GM12878 (cell line): ENCODE results near the gene CD58. TPM values are rescaled to one million over a fixed set of nuclear protein-coding genes. Genes with fewer than 3 reads are reported as not detected.

Experiments
- ATF3 ChIP-seq: IDR thresholded peaks from 2 replicates; pipeline ENCODE4 v1.6.1; 2011; ENCODE audit warnings: low read depth, mild to moderate bottlenecking, low read length, moderate library complexity, borderline replicate concordance; ENCODE audit errors: extremely low read depth
- CEBPB ChIP-seq, 2 experiments: fragments of 150-350 bp in 1 of 2; IDR thresholded peaks; 2 replicates each; pipeline ENCODE4 v1.6.1; 2012 to 2014; ENCODE audit warnings: low read depth in 2 of 2, low read length in 2 of 2, borderline replicate concordance in 1 of 2, inconsistent platforms in 1 of 2
- E2F4 ChIP-seq: IDR thresholded peaks from 2 replicates; pipeline ENCODE4 v1.6.1; 2012; ENCODE audit warnings: low read depth, low read length, improper control_type of control experiment
- IRF3 ChIP-seq: fragments of 450-650 bp; IDR thresholded peaks from 2 replicates; pipeline ENCODE4 v1.6.1; 2014; ENCODE audit warnings: mild to moderate bottlenecking
- MLLT1 ChIP-seq: fragments of 450-650 bp; IDR thresholded peaks from 2 replicates; pipeline ENCODE4 v1.6.1; 2016; ENCODE audit warnings: mild to moderate bottlenecking
- POLR2AphosphoS2 ChIP-seq: IDR thresholded peaks from 2 replicates; pipeline ENCODE4 v1.6.1; 2011; ENCODE audit warnings: low read depth, mild to moderate bottlenecking, low read length, improper control_type of control experiment, moderate library complexity
- RELB ChIP-seq: fragments of 450-650 bp; IDR thresholded peaks from 2 replicates; pipeline ENCODE4 v1.6.1; 2017; ENCODE audit warnings: low read depth, mild to moderate bottlenecking, moderate library complexity
- SMAD1 ChIP-seq: fragments of 450-650 bp; IDR thresholded peaks from 2 replicates; pipeline ENCODE4 v1.6.1; 2018; ENCODE audit warnings: mild to moderate bottlenecking, low read depth; ENCODE audit not compliant: partially characterized antibody
- SREBF1 ChIP-seq: IDR thresholded peaks from 2 replicates; pipeline ENCODE4 v1.6.1; 2012; ENCODE audit warnings: mild to moderate bottlenecking, low read length
- ZBTB33 ChIP-seq: fragments of 450-650 bp; IDR thresholded peaks from 2 replicates; pipeline ENCODE4 v1.6.1; 2017; ENCODE audit warnings: mild to moderate bottlenecking
- ZNF24 ChIP-seq: fragments of 450-650 bp; IDR thresholded peaks from 2 replicates; pipeline ENCODE4 v1.6.1; 2017; ENCODE audit warnings: antibody characterized with exemption, mild to moderate bottlenecking
- ZNF274 ChIP-seq: IDR thresholded peaks from one replicate; pipeline ENCODE4 v1.8.0; 2011; ENCODE audit not compliant: insufficient read length, insufficient read depth
- ZNF384 ChIP-seq: IDR thresholded peaks from 2 replicates; pipeline ENCODE4 v1.6.1; 2012; ENCODE audit warnings: low read depth, mild to moderate bottlenecking, low read length, improper control_type of control experiment, borderline replicate concordance
- ZNF592 ChIP-seq: fragments of 450-650 bp; IDR thresholded peaks from 2 replicates; pipeline ENCODE4 v1.6.1; 2017; ENCODE audit warnings: mild to moderate bottlenecking, moderate library complexity
- ZZZ3 ChIP-seq: IDR thresholded peaks from 2 replicates; pipeline ENCODE4 v1.6.1; 2011; ENCODE audit warnings: low read depth; ENCODE audit not compliant: control insufficient read depth, insufficient read length
- polyA plus RNA-seq, 11 experiments: library from polyadenylated mRNA; depleted of rRNA in 4 of 11; unstranded in 6 of 11; stranded (reverse) in 5 of 11; fragments of >200 nt; fragmentation: Nextera tagmentation in 4 of 11; fragmentation: Illumina TruSeq in 1 of 11; extraction: Ambion mirVana in 4 of 11; extraction: Trizol in 1 of 11; gene quantifications; 1 replicate in 1 of 11; 2 replicates in 10 of 11; pipeline versions ENCODE4 v1.2.1 to v1.2.3, GENCODE V29; 2011 to 2016; ENCODE audit warnings: inconsistent platforms in 2 of 11, missing spikeins in 2 of 11, low read depth in 1 of 11
- total RNA-seq, 4 experiments: library from RNA; depleted of rRNA in 3 of 4; stranded (reverse); fragments of >200 nt in 3 of 4; fragmentation: Illumina TruSeq in 1 of 4; extraction: Trizol in 1 of 4; gene quantifications; 2 replicates each; pipeline versions ENCODE4 v1.2.1 to v1.2.3, GENCODE V29; 2013 to 2021

Gene CD58
- total and polyA plus RNA-seq, 10 of the 15 experiments (the other 5 are each of a cell fraction or from before 2014, with no cell fraction given) = 70.4 to 252 (median 129) TPM

- TF ChIP-seq RELB (peak; percentile 89), SREBF1 (no peak), ZNF24 (peak; percentile 81), ZNF384 (peak; percentile 93), CEBPB (IDR thresholded peaks at IDR 0.05; ENCODE audit: borderline replicate concordance in 1 of 2, low read depth in 2 of 2, low read length in 2 of 2) (no peak), ATF3 (no peak), E2F4 (no peak), ZNF274 (no peak), SMAD1 (no peak), ZZZ3 (no peak), IRF3 (no peak), MLLT1 (no peak), POLR2AphosphoS2 (no peak), ZBTB33 (no peak), ZNF592 (0 out of 2 replicates have a peak, but pooled peaks have one; percentile 39)
Observed at GRCh38 chr1:116540088-116540487, 30.7 kb downstream of the CD58 start (continued).
